A549 (cell line): Measurements from ENCODE around the gene BPI. TPM values are rescaled to one million over a fixed set of nuclear protein-coding genes. Genes with fewer than 3 reads are reported as not detected.
"Not testable (repeated sequence)": the region's sequence is repeated elsewhere in the genome, so short reads cannot be mapped to it uniquely, and the experiment has no call there.

Experiments used
- ATAC-seq, 2 experiments: fragments of 200-7000 bp in 1 of 2; fragments of >200 bp in 1 of 2; cut with Nextera tagmentation in 1 of 2; cut with Tn5 transposase in 1 of 2; 3 replicates each; pipeline versions ENCODE4 v1.8.0 to v1.9.1; 2018 to 2020; ENCODE audit warnings: mild to moderate bottlenecking in 1 of 2, moderate library complexity in 1 of 2
- CTCF ChIA-PET: fragments of 300-600 bp; sonication (Branson Sonifier 250); formaldehyde crosslinking; extraction: SDS; loops from one replicate; lab custom pipeline; 2021; ENCODE audit warnings: antibody characterized with exemption, inconsistent platforms; lab: Yijun Ruan, JAX
- POLR2A ChIA-PET: fragments of 350-600 bp; formaldehyde crosslinking; extraction: SDS; loops from one replicate; lab custom pipeline; 2021; ENCODE audit warnings: antibody characterized with exemption, inconsistent platforms; lab: Yijun Ruan, JAX
- DNase-seq, 2 experiments: peaks; one replicate each; pipeline versions ENCODE4 v3.0.0 to v3.0.0-alpha.2; 2011 to 2016; ENCODE audit warnings: low read depth in 1 of 2, low spot score in 1 of 2
- FAIRE-seq: peaks from 2 replicates; lab custom pipeline; 2011; peaks lifted over from hg19 to GRCh38; lab: Jason Lieb, UNC
- H3K27ac ChIP-seq, 2 experiments: fragments of >200 bp; sonication (Bioruptor Twin); formaldehyde crosslinking; 3 replicates each; pipeline ENCODE4 v1.5.1; 2016 to 2017
- H3K4me1 ChIP-seq: fragments of >200 bp; sonication (Bioruptor Twin); formaldehyde crosslinking; 3 replicates; pipeline ENCODE4 v1.6.1; 2016
- H3K4me2 ChIP-seq: fragments of >200 bp; sonication (Bioruptor Twin); formaldehyde crosslinking; 3 replicates; pipeline ENCODE4 v1.6.1; 2016
- H3K4me3 ChIP-seq: fragments of >200 bp; sonication (Bioruptor Twin); formaldehyde crosslinking; 3 replicates; pipeline ENCODE4 v1.5.1; 2016
- H3K9me3 ChIP-seq: fragments of >200 bp; sonication (Bioruptor Twin); formaldehyde crosslinking; 3 replicates; pipeline ENCODE4 v1.6.1; 2016
- CEBPB ChIP-seq, 2 experiments: fragments of >200 bp in 1 of 2; sonication (Bioruptor Twin) in 1 of 2; formaldehyde crosslinking in 1 of 2; IDR thresholded peaks; 2 replicates each; pipeline ENCODE4 v1.6.1; 2012 to 2016
- CHD4 ChIP-seq: fragments of 200-600 bp; sonication (generic); IDR thresholded peaks from 2 replicates; pipeline ENCODE4 v1.6.1; 2016; ENCODE audit warnings: antibody characterized with exemption, mild to moderate bottlenecking, borderline replicate concordance
- FOSB ChIP-seq: fragments of 250-450 bp; sonication (Bioruptor Pico); IDR thresholded peaks from 2 replicates; pipeline ENCODE4 v1.5.0; 2020; ENCODE audit warnings: mild to moderate bottlenecking, moderate library complexity
- FOSL2 ChIP-seq, 2 experiments: fragments of 450-650 bp in 1 of 2; fragments of >200 bp in 1 of 2; sonication (Bioruptor Twin) in 1 of 2; formaldehyde crosslinking; IDR thresholded peaks; 2 replicates each; pipeline versions ENCODE4 v1.5.0 to v1.6.1; 2016 to 2020; ENCODE audit warnings: mild to moderate bottlenecking in 1 of 2, moderate library complexity in 1 of 2
- GATA3 ChIP-seq: IDR thresholded peaks from 2 replicates; pipeline ENCODE4 v1.6.1; 2012; ENCODE audit warnings: borderline replicate concordance
- HOXB13 ChIP-seq: fragments of 250-450 bp; sonication (Bioruptor Pico); IDR thresholded peaks from 2 replicates; pipeline ENCODE4 v1.5.0; 2020; ENCODE audit warnings: low read depth, mild to moderate bottlenecking, moderate library complexity
- JUN ChIP-seq, 2 experiments: fragments of >200 bp; sonication (Bioruptor Twin); formaldehyde crosslinking; IDR thresholded peaks; 2 replicates in 1 of 2; 3 replicates in 1 of 2; pipeline ENCODE4 v1.6.1; 2016 to 2017
- MAFK ChIP-seq: fragments of 450-650 bp; IDR thresholded peaks from 2 replicates; pipeline ENCODE4 v1.6.1; 2014; ENCODE audit not compliant: partially characterized antibody
- MYC ChIP-seq: IDR thresholded peaks from 2 replicates; pipeline ENCODE4 v1.6.1; 2012; ENCODE audit warnings: mild to moderate bottlenecking, inconsistent platforms, low read length, improper control_type of control experiment, borderline replicate concordance
- NPAS2 ChIP-seq: fragments of 250-450 bp; sonication (Bioruptor Pico); IDR thresholded peaks from 2 replicates; pipeline ENCODE4 v1.8.0; 2022; ENCODE audit warnings: mild to moderate bottlenecking, moderate library complexity, borderline replicate concordance
- NR3C1 ChIP-seq: fragments of >200 bp; sonication (Bioruptor Twin); formaldehyde crosslinking; IDR thresholded peaks from 3 replicates; pipeline ENCODE4 v1.6.1; 2017
- POLR2A ChIP-seq: IDR thresholded peaks from 2 replicates; pipeline ENCODE4 v1.6.1; 2012; ENCODE audit warnings: mild to moderate bottlenecking, low read length
- POLR2AphosphoS2 ChIP-seq: conservative IDR thresholded peaks from 2 replicates; pipeline ENCODE4 v1.6.1; 2012; ENCODE audit warnings: low read length, improper control_type of control experiment, inconsistent platforms
- RFX5 ChIP-seq: fragments of 450-650 bp; IDR thresholded peaks from 2 replicates; pipeline ENCODE4 v1.7.1; 2014; ENCODE audit warnings: antibody characterized with exemption, mild to moderate bottlenecking, moderate library complexity
- SMC3 ChIP-seq: fragments of >200 bp; sonication (Bioruptor Twin); formaldehyde crosslinking; IDR thresholded peaks from 3 replicates; pipeline ENCODE4 v1.6.1; 2018; ENCODE audit warnings: inconsistent platforms
- ZC3H11A ChIP-seq: fragments of 450-650 bp; IDR thresholded peaks from 2 replicates; pipeline ENCODE4 v1.6.1; 2014; ENCODE audit warnings: antibody characterized with exemption, mild to moderate bottlenecking
- ZNF302 ChIP-seq: fragments of 250-450 bp; sonication (Bioruptor Pico); IDR thresholded peaks from 2 replicates; pipeline ENCODE4 v1.9.0; 2021; ENCODE audit warnings: inconsistent platforms, mild to moderate bottlenecking, moderate library complexity
- WGBS: methylation state at CpG from one replicate; pipeline ENCODE4 v1.1.6; 2017; ENCODE audit errors: missing lambda C conversion rate; 5-methylcytosine and 5-hydroxymethylcytosine counted together
- polyA plus RNA-seq, 4 experiments: library from polyadenylated mRNA; depleted of rRNA in 3 of 4; stranded (reverse); fragments of >200 nt; fragmentation: RNase III in 1 of 4; extraction: RNeasy Plus Mini Kit Qiagen cat#74134 plus additional on column Dnase treatment in 1 of 4; gene quantifications; 2 replicates in 3 of 4; 3 replicates in 1 of 4; pipeline ENCODE4 v1.2.3, GENCODE V29; 2011 to 2017
- TF ChIP-seq, protein P1 (sequence below): fragments of >200 bp; sonication (Bioruptor Twin); formaldehyde crosslinking; IDR thresholded peaks from 3 replicates; pipeline ENCODE4 v1.6.1; 2016
- TF ChIP-seq, protein P2 (sequence below): IDR thresholded peaks from 2 replicates; pipeline ENCODE4 v1.6.1; 2012
- TF ChIP-seq, protein P3 (sequence below): fragments of >200 bp; sonication (Bioruptor Twin); formaldehyde crosslinking; IDR thresholded peaks from 3 replicates; pipeline ENCODE4 v1.5.1; 2016
- TF ChIP-seq, protein P4 (sequence below): fragments of 200-600 bp; sonication (generic); IDR thresholded peaks from 2 replicates; pipeline ENCODE4 v1.6.1; 2016; ENCODE audit warnings: antibody characterized with exemption, mild to moderate bottlenecking, moderate library complexity

BPI gene
- polyA plus RNA-seq, 2 of the 4 experiments (the other 2 are of a cell fraction): not detected

DNA sequence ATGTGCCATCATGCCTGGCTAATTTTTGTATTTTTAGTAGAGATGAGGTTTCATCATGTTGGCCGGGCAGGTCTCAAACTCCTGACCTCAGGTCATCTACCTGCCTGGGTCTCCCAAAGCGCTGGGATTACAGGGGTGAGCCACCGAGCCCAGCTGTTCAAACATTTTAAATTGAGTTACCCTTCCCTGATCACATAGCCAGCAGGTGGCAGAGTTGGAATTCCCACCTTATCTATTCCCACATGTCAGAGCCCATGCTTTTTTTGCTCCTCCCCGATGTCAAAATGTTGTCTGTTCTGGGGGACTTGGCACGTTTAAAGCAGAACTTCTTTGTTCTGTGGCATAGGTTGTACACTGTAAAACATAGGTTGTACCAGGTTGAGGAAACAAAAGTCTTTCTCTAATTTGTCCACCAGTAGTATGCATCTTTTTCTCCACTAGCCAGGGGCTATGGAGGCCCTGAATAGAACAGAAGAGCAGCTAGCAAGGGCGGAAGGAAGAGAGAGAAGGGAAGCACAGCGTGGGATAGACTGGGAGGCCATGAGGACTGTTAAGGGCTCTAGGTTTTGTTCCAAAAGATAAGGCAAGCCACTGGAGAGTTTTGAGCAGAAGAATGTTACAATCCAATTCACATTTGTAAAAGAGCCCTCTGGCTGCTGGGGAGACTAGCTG is 35.0 kb downstream of the BPI start (continued):
- TF ChIP-seq, protein P1, sequence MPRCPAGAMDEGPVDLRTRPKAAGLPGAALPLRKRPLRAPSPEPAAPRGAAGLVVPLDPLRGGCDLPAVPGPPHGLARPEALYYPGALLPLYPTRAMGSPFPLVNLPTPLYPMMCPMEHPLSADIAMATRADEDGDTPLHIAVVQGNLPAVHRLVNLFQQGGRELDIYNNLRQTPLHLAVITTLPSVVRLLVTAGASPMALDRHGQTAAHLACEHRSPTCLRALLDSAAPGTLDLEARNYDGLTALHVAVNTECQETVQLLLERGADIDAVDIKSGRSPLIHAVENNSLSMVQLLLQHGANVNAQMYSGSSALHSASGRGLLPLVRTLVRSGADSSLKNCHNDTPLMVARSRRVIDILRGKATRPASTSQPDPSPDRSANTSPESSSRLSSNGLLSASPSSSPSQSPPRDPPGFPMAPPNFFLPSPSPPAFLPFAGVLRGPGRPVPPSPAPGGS: no peak
- TF ChIP-seq CHD4 (no peak), POLR2A (no peak)

DNA sequence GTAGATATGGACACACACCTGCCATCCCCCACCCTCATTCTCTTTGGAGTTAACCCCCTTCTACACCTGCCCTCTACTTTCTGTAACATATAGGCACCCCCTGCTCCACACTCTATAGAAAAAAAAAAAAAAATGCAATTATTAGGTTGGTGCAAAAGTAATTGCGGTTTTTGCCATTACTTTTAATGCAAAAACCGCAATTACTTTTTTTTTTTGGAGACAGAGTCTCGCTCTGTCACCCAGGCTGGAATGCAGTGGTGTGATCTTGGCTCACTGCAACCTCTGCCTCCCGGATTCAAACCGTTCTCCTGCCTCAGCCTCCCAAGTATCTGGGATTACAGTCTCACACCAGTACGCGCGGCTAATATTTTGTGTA is 35.6 kb downstream of the BPI start:
- H3K4me1 ChIP-seq, FAIRE-seq, POLR2A ChIA-PET, ATAC-seq, H3K4me2 ChIP-seq, H3K4me3 ChIP-seq, CTCF ChIA-PET, DNase-seq, H3K27ac ChIP-seq: not testable (repeated sequence)
- 53% methylated on average over 8 of the region's 8 CpGs for WGBS
- H3K9me3 ChIP-seq: peaks cover 15% of the 10 kb centered on the region

DNA sequence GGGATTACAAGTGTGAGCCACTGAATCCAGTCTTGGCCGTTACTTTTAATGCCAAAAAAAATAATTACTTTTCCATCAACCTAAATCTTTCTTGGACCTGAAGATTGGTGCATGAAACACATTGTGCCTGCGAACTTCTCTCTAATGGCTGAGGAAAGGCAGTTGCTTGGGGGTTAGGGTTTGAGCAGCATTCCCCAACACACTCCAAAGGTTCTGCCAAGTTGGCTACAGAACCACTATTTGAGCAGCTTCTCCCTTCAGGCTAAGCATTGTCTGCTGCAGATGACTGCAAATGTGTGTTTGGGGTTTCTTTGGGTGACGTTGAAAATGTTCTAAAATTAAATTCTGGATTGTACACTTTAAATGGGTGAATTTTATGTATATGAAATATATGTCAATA is 36.0 kb downstream of the BPI start:
- ChIA-PET POLR2A (no interaction called here), CTCF (interaction anchor here (1.0 kb wide), 1 partner anchor 40 kb away, joined by 3 read pairs; no protein-coding TSS in a partner anchor)
- TF ChIP-seq GATA3 (no peak), JUN (IDR thresholded peaks at IDR 0.05) (no peak), NR3C1 (no peak), RFX5 (no peak), FOSL2 (IDR thresholded peaks at IDR 0.05) (no peak), FOSL2 (CRISPR knock-in tag; IDR thresholded peaks at IDR 0.05) (no peak), ZNF302 (CRISPR knock-in tag) (no peak), HOXB13 (CRISPR knock-in tag) (no peak), SMC3 (no peak), POLR2AphosphoS2 (no peak), FOSB (no peak), MYC (no peak), ZC3H11A (no peak), CEBPB (IDR thresholded peaks at IDR 0.05) (no peak), MAFK (no peak), NPAS2 (CRISPR knock-in tag) (no peak)
- TF ChIP-seq, protein P2, sequence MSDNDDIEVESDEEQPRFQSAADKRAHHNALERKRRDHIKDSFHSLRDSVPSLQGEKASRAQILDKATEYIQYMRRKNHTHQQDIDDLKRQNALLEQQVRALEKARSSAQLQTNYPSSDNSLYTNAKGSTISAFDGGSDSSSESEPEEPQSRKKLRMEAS: no peak
- TF ChIP-seq, protein P3, sequence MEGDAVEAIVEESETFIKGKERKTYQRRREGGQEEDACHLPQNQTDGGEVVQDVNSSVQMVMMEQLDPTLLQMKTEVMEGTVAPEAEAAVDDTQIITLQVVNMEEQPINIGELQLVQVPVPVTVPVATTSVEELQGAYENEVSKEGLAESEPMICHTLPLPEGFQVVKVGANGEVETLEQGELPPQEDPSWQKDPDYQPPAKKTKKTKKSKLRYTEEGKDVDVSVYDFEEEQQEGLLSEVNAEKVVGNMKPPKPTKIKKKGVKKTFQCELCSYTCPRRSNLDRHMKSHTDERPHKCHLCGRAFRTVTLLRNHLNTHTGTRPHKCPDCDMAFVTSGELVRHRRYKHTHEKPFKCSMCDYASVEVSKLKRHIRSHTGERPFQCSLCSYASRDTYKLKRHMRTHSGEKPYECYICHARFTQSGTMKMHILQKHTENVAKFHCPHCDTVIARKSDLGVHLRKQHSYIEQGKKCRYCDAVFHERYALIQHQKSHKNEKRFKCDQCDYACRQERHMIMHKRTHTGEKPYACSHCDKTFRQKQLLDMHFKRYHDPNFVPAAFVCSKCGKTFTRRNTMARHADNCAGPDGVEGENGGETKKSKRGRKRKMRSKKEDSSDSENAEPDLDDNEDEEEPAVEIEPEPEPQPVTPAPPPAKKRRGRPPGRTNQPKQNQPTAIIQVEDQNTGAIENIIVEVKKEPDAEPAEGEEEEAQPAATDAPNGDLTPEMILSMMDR: no peak
- TF ChIP-seq, protein P1: no peak
- TF ChIP-seq, protein P4, sequence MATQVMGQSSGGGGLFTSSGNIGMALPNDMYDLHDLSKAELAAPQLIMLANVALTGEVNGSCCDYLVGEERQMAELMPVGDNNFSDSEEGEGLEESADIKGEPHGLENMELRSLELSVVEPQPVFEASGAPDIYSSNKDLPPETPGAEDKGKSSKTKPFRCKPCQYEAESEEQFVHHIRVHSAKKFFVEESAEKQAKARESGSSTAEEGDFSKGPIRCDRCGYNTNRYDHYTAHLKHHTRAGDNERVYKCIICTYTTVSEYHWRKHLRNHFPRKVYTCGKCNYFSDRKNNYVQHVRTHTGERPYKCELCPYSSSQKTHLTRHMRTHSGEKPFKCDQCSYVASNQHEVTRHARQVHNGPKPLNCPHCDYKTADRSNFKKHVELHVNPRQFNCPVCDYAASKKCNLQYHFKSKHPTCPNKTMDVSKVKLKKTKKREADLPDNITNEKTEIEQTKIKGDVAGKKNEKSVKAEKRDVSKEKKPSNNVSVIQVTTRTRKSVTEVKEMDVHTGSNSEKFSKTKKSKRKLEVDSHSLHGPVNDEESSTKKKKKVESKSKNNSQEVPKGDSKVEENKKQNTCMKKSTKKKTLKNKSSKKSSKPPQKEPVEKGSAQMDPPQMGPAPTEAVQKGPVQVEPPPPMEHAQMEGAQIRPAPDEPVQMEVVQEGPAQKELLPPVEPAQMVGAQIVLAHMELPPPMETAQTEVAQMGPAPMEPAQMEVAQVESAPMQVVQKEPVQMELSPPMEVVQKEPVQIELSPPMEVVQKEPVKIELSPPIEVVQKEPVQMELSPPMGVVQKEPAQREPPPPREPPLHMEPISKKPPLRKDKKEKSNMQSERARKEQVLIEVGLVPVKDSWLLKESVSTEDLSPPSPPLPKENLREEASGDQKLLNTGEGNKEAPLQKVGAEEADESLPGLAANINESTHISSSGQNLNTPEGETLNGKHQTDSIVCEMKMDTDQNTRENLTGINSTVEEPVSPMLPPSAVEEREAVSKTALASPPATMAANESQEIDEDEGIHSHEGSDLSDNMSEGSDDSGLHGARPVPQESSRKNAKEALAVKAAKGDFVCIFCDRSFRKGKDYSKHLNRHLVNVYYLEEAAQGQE: no peak
- no peak for DNase-seq
- ATAC-seq: no peak
- FAIRE-seq: no peak
- peaks cover 15% of the 10 kb centered on the region for H3K9me3 ChIP-seq
- WGBS: 11% methylated on average over 3 of the region's 3 CpGs
- H3K27ac ChIP-seq: no peak overlapping the region
- H3K4me1 ChIP-seq: peaks cover under 1% of the 10 kb centered on the region; the same call in 1 of the 3 replicates
- no peak overlapping the region for H3K4me2 ChIP-seq
- no peak overlapping the region for H3K4me3 ChIP-seq
